SW480 (cell line): ENCODE data around the gene ANGPTL8.

Experiments used
- DNase-seq: peaks from one replicate; pipeline ENCODE4 v3.0.0-alpha.2; 2016; ENCODE audit warnings: low spot score

ANGPTL8 gene

DNA sequence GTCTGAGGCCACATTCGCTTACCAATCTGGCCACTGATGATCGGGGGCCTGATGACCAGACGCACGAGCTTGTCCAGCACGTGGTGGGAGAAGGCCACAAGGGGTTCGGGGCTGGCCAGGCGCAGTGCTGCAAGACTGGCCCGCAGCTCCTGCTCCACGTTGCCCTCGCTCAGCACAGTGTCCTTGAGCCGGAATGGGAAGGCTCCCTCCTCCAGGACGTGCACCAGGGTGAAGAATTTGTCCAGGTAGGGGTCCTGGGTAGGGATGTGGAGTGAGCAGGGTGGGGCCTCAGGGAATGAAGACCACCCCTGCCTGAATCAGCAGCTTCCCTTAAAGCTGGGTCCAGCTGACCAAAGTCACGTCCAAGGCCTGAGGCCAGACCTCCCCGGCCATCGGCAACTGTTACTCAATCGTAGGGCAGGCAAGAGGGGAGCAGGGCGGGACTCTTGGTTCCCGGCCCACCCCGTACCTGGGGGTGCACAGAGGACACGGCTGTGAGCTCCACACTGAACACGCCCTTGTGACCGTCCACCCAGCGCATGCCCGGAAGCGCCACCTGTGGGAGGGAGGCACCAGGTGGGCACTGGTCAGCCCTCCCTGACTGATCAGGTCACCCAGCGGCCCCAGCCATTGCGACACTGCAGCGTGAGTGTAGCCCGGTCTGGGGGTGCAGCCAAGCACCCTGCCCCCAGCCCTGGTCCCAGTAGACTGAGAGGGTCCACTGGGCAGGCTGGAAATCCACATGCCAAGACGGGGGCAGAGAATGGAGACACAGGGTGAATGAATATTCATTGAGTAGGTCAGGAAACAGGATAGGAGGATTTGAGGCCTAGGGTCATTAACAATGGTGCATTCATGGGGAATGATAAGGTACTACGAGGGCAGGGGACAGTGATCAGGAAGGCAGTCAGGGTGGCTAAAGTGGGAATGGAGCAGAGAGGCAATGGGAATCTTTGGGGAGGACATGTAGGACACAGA lies 2.8 kb upstream of the ANGPTL8 start:
- DNase-seq = no peak

DNA sequence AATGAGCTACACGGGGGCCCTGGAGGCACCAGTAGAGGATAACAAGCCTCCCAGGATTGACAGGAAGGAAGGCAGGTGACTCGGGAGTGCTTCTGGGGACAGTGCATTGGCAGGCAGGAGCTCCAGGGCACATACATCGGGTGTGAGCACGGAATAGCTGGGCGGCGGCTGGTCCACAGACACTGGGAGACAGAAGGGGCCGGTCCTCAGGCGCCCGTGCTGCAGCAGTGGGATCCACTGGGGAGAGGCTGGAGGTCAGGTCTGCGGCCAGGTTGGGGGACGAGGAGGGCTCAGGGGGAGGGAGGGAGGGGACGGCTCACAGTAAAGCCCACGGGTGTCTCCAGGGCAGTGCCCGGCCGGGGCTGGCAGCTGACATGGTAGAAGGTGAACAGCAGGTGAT lies 2.1 kb upstream of the ANGPTL8 start:
- DNase-seq = no peak

DNA sequence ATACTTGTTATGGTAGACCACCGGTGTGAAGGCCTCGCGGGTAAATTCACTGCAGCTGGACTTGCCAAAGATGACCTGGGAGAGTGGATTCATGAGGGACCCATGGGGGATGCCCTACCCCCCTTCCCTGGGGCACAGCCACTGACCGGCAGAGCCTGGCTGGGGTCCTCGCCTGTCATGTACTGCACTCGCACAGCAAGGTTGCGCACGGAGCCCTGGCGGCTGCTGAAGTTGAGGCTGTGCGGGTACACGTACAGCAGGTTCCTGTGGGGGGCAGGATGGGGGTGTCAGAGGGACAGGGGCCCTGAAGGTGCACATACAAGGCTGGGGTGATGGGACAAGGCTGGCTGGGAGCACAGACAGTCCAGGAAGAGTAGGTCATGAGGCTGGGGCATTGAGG lies 1.4 kb upstream of the ANGPTL8 start:
- no peak for DNase-seq

DNA sequence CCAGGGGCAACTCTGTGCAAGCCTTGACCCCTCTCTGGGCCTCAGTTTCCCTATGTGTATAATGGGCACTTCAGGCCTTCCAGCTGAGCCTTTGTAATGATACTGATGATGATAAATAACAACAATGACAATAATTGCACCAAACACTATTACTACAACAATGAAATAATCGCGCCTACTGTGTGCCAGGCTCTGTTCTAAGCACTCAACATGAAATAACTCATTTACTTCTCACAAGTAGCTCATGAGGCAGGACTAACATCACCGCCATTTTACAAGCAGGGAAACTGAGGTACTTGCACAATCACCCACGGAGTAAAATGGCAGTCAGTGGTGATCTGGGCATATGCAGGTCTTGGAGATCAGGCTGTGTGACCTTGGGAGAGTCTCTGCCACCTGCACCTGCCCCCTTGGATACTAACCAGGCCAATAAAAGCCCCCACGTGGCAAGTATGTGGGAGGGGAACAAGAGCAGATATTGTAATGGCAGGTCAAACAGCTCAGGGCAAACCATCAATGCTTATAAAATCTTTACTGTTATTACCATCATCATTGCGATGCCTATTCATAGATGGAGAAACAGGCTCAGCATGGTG lies 540 bp upstream of the ANGPTL8 start:
- DNase-seq = no peak

DNA sequence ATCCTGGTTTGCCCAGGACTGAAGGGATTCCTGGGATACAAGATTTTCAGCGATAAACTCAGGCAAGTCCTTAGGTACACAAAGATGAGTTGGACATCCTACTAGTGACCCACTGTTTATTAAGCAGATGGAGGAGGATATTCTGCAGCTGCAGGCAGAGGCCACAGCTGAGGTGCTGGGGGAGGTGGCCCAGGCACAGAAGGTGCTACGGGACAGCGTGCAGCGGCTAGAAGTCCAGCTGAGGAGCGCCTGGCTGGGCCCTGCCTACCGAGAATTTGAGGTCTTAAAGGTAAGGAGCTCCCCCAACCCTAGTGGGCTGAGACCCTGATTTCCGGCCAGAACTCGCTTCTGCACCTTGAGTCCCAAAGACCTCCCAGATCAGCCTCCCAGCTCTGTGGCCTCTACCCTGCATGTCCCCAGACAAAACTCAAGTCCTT lies 607 bp downstream of the ANGPTL8 start:
- no peak for DNase-seq

DNA sequence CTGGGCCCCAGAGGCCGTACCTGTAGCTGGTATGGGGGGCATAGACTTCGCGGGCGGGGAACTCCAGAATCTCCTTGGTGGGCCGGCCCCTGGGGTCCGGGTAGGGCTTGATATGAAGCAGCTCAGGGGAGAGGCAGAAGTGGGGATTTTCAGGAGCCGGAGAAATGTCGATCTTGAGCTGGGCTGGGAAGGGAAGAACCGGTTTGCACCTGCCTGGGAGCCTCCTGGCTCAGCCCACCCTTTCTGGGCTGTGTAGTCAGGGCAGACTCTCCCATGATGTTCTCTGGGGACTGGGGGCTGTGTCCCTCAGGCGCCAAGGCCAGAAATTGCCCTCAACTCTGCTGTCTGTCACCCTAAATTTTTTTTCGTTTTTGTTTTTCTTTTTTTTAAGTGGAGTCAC lies 2.6 kb downstream of the ANGPTL8 start:
- no peak for DNase-seq

DNA sequence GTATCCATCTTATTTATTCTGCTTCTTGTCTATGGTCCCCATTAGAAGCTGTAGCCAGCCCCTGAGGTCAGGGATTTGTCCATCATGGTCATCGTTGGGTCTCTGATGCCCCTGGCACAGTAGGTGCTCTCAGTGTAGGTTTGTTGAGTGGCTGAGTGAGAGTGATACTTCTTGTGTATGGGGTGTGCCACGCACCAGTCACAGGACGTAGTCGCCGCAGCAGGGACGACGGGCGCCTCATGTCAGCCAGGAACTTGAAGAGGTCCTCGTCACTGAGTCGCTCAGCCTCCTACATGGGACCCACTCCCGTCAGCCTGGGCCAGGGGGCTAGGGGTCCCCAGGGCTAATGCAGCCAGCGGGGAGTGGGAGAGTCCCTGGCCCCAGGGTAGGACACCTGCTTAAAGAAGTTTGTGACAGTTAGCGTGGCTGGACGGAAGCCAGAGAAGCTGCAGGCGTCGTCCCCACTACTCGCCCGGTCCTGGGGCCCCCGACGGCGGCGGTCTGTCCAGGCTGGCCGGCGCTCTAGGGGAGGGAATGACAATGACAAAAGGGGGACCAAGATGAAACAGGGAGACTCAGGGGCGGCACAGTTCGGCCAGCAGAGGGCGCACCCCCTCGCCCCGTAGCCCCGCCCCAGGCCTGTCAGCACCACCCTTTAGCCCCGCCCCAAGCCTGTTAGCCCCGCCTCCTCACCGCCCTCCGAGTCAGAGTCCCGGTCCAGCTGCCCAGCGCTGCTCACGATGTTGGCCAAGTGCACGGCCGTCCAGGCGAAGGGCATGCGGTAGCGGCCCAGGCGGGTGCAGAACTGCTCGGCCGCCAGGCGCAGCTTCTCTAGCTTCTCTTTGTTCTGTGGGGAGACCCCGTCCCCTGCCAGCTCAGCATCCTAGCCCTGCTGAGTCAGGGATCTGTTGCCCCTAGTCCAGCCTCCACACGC lies 3.7 kb downstream of the ANGPTL8 start:
- peak; percentile 64 for DNase-seq

DNA sequence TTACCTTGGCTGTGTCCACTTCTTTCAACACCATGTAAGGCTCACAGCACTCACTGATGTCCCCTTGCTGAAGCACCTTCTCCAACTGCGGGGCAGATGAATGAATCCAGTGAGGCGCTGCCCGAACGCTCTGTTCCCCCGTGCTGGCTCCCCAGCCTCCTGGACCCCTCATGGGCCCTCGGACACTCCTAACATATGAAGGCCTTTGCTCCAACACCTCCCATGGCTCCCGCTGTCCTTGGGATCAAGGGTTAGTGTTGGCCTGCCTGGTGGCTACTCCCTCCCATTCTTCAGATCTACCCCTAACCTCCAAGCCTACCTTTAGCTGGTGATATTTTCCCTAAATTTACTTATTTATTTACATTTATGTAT lies 4.4 kb downstream of the ANGPTL8 start:
- DNase-seq = no peak

DNA sequence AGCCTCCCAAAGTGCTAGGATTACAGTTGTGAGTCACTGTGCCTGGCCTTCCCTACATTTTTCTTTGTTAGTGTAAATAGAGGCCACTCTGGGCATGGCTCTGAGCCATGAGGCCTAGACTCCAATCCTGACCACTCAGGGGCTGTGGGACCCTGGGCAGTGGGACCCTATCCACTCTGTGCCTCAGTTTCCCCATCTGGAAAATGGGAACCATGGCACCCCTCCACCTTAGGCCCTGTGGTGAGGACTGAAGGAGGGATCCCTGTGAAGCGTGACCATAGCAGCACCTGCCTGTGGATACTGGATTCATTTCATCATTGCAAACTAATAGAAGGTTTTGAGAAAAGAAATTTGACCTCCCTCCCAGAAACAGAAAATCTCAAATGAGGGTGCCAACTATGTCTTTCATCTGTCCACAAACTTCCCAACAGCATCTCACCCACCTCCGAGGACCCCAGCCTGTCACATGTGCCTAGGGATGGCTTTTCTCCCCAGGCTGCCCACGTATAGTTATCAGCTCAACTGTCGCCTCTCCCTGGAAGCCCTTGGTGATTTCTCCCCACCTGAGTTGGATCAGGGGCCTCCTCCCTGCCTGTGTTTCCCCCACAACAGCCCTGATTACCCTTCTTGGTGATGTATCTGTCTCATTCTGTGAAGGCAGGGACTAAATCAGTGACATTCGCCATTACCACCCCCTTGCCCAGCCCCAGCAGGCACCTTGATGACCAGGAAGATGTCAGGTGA lies 5.6 kb downstream of the ANGPTL8 start:
- no peak for DNase-seq

DNA sequence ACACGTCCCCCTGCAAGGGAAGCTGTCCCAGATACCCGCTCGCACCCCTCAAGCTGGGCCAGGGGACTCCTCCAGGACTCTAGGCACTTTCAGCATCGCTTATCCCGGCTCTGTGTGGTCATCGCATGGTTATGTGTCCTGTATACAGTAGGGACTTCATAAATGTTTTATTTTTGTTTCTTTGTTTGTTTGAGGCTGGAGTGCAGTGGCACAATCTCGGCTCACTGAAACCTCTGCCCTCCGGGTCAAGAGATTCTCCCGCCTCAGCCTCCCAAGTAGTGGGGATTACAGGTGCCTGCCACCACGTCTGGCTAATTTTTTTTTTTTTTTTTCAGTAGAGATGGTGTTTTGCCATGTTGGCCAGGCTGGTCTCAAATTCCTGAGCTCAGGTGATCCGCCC lies 7.5 kb downstream of the ANGPTL8 start:
- DNase-seq = no peak

DNA sequence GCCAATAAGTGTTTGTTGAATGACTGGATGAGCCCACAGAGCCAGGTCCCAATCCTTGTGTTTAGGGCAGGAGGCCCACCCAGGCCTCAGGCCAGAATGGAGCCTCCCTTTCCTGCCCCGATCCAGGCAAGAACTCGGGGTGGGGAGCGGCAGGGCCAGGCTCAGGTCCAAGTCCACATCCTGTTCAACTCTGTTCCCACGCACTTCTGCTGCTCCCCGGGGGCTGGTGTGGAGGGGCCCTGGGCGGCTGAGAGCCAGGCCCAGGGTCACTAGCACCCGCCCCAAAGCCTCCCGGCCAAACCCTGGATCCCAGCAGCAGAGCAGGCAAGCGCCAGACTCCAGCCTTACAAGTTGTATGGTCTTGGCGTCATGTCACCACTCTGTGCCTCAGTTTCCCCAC lies 8.0 kb downstream of the ANGPTL8 start:
- DNase-seq = no peak

DNA sequence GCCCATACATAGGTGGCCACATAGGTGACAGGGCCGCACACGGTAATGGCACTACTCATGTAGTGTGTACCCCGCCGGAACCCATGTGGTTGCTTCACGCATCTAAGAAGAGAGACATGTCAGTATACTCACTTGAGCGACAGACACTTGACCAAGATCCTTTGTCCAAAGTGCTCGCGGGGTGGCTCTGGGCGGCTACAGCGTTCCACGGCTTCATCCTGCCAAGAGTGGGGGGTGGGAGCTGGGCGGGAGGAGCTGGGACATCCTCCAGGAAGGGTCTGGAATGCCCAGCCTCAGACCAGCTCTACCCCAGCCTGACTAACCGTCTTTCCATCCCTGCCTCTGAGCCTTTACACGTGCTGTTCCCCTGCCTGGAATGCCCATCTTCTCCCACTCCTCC lies 8.5 kb downstream of the ANGPTL8 start:
- no peak for DNase-seq

DNA sequence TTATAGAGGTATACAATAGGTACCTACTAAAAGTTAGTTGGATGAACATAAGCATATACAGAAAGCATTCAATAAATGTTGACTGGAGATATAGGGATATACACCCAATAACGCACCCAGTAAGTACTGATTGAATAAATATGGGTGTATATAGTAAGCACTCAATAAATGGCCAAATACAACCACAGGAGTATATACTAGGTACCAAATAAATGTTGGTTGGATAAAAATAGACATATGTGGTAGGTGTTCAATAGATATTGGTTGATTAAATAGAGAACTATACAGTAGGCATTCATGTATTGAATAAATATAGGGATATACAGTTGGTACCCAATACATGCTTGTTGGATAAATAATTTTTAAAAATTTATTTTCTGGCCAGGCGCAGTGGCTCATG lies 9.4 kb downstream of the ANGPTL8 start:
- no peak for DNase-seq

DNA sequence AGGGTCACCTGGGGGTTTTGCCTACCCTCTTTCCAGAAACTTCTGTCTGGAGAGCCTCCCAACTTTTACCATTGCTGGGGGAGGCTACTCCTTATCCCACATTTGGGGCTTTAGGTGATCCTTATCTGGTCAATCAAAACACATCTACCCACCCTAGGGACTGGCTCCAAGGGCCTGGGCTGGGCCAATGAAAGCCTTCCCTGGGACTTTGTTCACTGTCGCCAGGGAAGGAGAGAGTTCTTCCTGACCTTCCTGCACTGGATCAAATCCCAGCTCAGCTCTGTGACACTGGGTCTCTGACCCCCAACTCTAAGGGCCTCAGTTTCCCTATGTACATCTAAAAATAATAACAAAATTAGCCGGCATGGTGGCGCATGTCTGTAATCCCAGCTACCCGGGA lies 11.8 kb downstream of the ANGPTL8 start:
- DNase-seq = no peak

DNA sequence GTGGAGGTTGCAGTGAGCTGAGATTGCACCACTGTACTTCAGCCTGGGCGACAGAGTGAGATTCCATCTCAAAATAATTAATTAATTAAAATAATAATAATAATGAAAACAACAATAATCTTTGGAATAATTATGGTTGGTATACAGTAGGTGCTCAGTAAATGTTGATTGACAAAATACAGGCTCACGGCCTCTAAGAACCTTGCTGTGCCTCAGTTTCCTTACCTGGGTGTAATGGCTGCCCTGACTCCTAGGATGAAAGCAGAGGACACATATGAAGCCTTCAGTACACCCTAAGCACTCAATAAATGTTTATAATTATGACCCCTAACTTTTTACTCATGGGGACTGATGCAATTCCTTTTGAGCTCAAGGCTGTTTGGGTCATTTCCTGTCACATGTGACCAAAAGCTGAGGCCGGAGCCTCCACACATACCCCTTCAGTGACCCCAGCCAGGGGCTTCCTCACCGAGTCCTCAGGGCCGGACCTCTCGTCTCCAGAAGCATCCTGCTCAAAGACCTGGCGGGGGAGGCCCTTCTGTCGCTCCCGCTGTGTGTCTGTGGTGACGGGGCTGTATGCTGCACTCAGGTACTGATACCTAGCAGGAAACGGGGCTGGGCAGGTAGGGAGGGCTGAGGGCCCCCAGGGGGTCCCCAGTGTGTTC lies 12.4 kb downstream of the ANGPTL8 start:
- DNase-seq = no peak

DNA sequence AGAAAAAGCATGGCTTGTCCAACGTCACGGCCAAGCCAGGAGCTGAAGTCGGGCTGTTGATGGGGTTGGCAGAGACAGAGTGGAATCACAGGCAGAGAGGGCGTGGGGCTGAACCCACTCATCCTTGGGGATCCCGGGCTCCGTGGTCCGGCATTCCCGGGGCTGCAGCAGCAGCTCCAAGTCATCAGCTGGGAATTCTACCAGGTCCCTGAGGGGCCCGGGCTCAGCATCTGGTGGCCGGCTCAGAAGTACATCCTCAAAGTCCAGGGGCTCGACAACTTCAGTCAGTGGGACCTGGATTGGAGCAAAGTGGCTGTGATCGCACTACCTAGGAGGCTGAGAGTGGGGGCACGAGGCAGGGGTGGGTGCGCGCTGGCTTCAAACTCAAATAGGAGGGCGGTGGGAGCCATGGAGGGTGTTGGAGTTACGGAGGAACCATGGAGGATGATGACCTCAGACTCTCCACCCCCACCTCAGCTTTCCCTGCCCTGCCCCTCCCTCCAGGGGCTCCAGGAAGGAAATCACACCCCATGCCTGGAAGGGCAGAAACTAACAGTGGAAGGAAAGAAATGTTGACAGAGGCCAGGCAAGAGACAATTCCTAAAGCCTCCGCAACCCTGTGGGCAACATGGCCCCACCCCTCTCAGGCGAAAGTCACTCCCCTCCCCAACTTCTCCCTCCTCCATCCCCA lies 13.4 kb downstream of the ANGPTL8 start:
- DNase-seq = no peak

DNA sequence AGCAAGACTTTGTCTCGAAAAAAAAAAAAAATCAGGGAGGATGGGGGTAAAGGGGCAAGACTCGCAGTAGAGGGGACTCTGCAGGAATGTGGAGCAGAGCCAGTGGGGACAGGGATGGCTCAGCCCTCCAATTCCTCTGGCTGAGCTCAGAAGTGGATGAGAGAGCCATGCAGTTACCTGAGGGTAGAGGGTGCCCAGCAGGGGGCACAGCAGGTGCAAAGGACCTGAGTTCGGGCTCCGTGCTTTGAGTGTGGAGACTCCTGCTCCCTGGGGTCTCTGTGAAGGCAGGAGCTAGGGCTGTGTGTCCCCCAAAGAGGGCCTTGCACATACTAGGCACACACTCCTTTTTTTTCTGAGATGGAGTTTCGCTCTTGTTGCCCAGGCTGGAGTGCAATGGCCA lies 15.2 kb downstream of the ANGPTL8 start:
- no peak for DNase-seq

DNA sequence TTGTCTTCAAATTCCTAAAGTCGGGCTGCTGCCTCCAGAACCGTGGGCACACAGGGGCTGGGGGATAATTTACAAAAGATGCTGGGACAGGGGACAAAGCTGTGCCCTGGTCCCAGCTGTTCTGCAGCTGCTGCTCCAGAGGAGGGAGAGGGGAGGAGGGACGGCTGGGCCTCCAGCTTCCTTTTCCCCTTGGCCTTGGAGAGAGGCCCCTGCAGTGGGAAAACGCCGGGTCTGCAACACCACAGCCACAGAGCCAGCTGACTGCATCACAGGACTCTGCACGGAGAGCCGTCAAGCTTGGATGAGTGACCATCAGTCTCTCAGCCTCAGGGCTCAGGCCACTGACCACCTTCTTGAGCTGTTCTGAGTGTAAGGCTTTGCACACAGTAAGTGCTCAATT lies 16.8 kb downstream of the ANGPTL8 start:
- no peak for DNase-seq

DNA sequence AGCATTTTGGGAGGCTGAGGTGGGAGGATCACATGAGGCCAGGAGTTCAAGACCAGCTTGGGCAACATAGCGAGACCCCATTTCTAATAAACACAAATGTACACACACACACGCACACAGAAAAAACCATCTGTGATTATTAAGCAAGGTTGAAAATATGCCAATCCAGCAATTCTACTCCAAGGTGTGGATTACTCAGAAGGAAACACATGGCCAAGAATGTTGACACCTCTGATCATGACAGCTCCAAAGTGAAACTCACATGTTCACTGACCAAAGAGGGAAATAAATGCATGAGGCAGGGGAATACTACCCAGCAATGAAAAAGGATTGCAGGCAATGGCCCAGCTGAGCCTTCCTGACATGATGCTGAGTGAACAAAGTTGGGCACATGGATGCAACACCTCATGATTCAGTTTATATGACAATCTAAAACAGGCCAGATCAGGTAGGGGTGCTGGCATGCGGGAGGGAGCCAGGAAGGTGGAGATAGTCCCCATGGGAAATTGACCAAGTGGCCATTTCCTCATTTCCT lies 18.5 kb downstream of the ANGPTL8 start:
- DNase-seq = no peak

DNA sequence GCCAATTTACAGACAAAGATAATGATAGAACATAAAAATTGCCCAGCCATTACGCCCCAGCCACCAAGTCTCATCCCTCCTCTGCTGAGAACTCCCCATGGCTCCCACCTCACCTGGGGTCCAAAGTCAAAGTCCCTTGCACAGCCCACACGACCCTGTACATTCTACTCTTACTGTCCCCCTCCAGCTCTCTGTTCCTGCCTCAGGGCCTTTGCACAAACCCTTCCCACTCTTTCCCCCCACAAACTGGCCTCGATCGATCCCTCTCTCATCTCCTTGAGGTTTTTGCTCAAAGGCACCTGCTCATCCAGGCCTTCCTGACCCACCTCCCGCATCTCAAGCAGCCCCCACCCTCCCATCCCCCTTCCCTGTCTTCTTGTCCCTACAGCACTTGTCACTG lies 21.6 kb downstream of the ANGPTL8 start:
- DNase-seq = no peak
